Mesenchymal stem cell (in vitro differentiated cells and primary cell): Measurements from ENCODE around the gene PAFAH1B2.
"Not testable (repeated sequence)": the region's sequence is repeated elsewhere in the genome, so short reads cannot be mapped to it uniquely, and the experiment has no call there.

Source experiments
- DNase-seq: peaks from one replicate; pipeline ENCODE4 v3.0.0-alpha.2; 2013
- H2AFZ ChIP-seq: one replicate; pipeline ENCODE4 v1.6.1; 2013; ENCODE audit warnings: low read depth, mild to moderate bottlenecking, control low read depth, inconsistent platforms, low read length, moderate library complexity
- H2AK5ac ChIP-seq: 2 replicates; pipeline ENCODE4 v1.6.1; 2013; ENCODE audit warnings: low read length, moderate library complexity, mild to moderate bottlenecking, inconsistent platforms; ENCODE audit not compliant: severe bottlenecking
- H2BK120ac ChIP-seq: one replicate; pipeline ENCODE4 v1.6.1; 2013; ENCODE audit warnings: low read depth, mild to moderate bottlenecking, inconsistent platforms, low read length, moderate library complexity
- H2BK12ac ChIP-seq, 2 experiments: one replicate each; pipeline ENCODE4 v1.6.1; 2013; ENCODE audit warnings: inconsistent platforms in 2 of 2, low read length in 2 of 2, mild to moderate bottlenecking in 2 of 2, moderate library complexity in 2 of 2, control low read depth in 1 of 2
- H2BK15ac ChIP-seq: one replicate; pipeline ENCODE4 v1.6.1; 2013; ENCODE audit warnings: mild to moderate bottlenecking, low read depth, inconsistent platforms; ENCODE audit not compliant: poor library complexity, severe bottlenecking
- H2BK5ac ChIP-seq: 2 replicates; pipeline ENCODE4 v1.6.1; 2013; ENCODE audit warnings: low read depth, mild to moderate bottlenecking, low read length, control low read depth, inconsistent platforms; ENCODE audit not compliant: poor library complexity, severe bottlenecking
- H3K14ac ChIP-seq, 2 experiments: one replicate each; pipeline ENCODE4 v1.6.1; 2013; ENCODE audit warnings: inconsistent platforms in 2 of 2, low read length in 2 of 2, control low read depth in 1 of 2, mild to moderate bottlenecking in 1 of 2, moderate library complexity in 1 of 2
- H3K18ac ChIP-seq, 2 experiments: one replicate each; pipeline ENCODE4 v1.6.1; 2013; ENCODE audit warnings: inconsistent platforms in 2 of 2, low read length in 2 of 2, control low read depth in 1 of 2, low read depth in 1 of 2, mild to moderate bottlenecking in 1 of 2
- H3K23ac ChIP-seq, 2 experiments: one replicate each; pipeline ENCODE4 v1.6.1; 2013; ENCODE audit warnings: inconsistent platforms in 2 of 2, low read length in 2 of 2, mild to moderate bottlenecking in 2 of 2, moderate library complexity in 2 of 2, control low read depth in 1 of 2
- H3K27ac ChIP-seq: 2 replicates; pipeline ENCODE4 v1.5.1; 2013; ENCODE audit warnings: mild to moderate bottlenecking, moderate library complexity, low read length, control low read depth, inconsistent platforms; ENCODE audit not compliant: poor library complexity, severe bottlenecking
- H3K27me3 ChIP-seq, 2 experiments: 2 replicates each; pipeline versions ENCODE4 v1.6.1 to v1.7.0; 2013; ENCODE audit warnings: low read length in 2 of 2, mild to moderate bottlenecking in 2 of 2, moderate library complexity in 2 of 2, control low read depth in 1 of 2, inconsistent platforms in 1 of 2; ENCODE audit not compliant: control insufficient read depth in 1 of 2, insufficient read depth in 1 of 2
- H3K36me3 ChIP-seq, 2 experiments: 2 replicates each; pipeline versions ENCODE4 v1.6.1 to v1.7.0; 2013; ENCODE audit warnings: low read length in 2 of 2, control low read depth in 1 of 2, inconsistent platforms in 1 of 2, low read depth in 1 of 2, mild to moderate bottlenecking in 1 of 2; ENCODE audit not compliant: insufficient read depth in 2 of 2, control insufficient read depth in 1 of 2
- H3K4ac ChIP-seq, 2 experiments: one replicate each; pipeline ENCODE4 v1.6.1; 2013; ENCODE audit warnings: inconsistent platforms in 2 of 2, low read length in 2 of 2, mild to moderate bottlenecking in 2 of 2, moderate library complexity in 2 of 2, control low read depth in 1 of 2, low read depth in 1 of 2
- H3K4me1 ChIP-seq: 2 replicates; pipeline ENCODE4 v1.6.1; 2013; ENCODE audit warnings: low read depth, low read length, control low read depth; ENCODE audit not compliant: control insufficient read depth, insufficient read depth
- H3K4me2 ChIP-seq: 2 replicates; pipeline ENCODE4 v1.6.1; 2013; ENCODE audit warnings: low read length, mild to moderate bottlenecking, inconsistent platforms; ENCODE audit not compliant: poor library complexity, severe bottlenecking
- H3K4me3 ChIP-seq, 2 experiments: 2 replicates each; pipeline versions ENCODE4 v1.5.1 to v1.7.0; 2013; ENCODE audit warnings: low read length in 2 of 2, mild to moderate bottlenecking in 2 of 2, control low read depth in 1 of 2, low read depth in 1 of 2; ENCODE audit not compliant: insufficient read depth in 1 of 2
- H3K79me1 ChIP-seq: replicated peaks from 2 replicates; pipeline ENCODE4 v1.6.1; 2013; ENCODE audit warnings: mild to moderate bottlenecking, control low read depth, low read length, inconsistent platforms; ENCODE audit not compliant: poor library complexity, severe bottlenecking
- H3K9ac ChIP-seq: 2 replicates; pipeline ENCODE4 v1.7.0; 2013; ENCODE audit warnings: mild to moderate bottlenecking, low read length, moderate library complexity
- H3K9me3 ChIP-seq: 2 replicates; pipeline ENCODE4 v1.7.0; 2013; ENCODE audit warnings: mild to moderate bottlenecking, low read length; ENCODE audit not compliant: control insufficient read depth
- H4K8ac ChIP-seq: one replicate; pipeline ENCODE4 v1.6.1; 2013; ENCODE audit warnings: inconsistent platforms, mild to moderate bottlenecking, low read length, moderate library complexity
- H4K91ac ChIP-seq: one replicate; pipeline ENCODE4 v1.6.1; 2013; ENCODE audit warnings: mild to moderate bottlenecking, low read length, inconsistent platforms
- WGBS: methylation state at CpG from one replicate; pipeline ENCODE4 v1.1.7; 2013; ENCODE audit warnings: mixed read lengths; 5-methylcytosine and 5-hydroxymethylcytosine counted together

Gene PAFAH1B2

GRCh38 chr11:117127171-117127901 lies 16.8 kb upstream of the PAFAH1B2 start:
- Histone ChIP-seq H3K4me3 (no peak overlapping the region), H2BK5ac (no peak overlapping the region), H2BK12ac (no peak overlapping the region), H4K91ac (no peak overlapping the region), H3K4ac (no peak overlapping the region), H3K79me1 (no peaks in the 10 kb centered on the region), H3K18ac (no peak overlapping the region), H3K27ac (no peak overlapping the region), H3K27me3 (peaks cover 21% of the 10 kb centered on the region in 2 experiments), H2BK15ac (no peak overlapping the region), H3K9me3 (no peaks in the 10 kb centered on the region), H3K4me1 (no peaks in the 10 kb centered on the region), H3K36me3 (no peaks in the 10 kb centered on the region), H3K9ac (no peak overlapping the region), H2AK5ac (no peak overlapping the region), H4K8ac (no peak overlapping the region), H3K14ac (no peak overlapping the region), H2BK120ac (no peak overlapping the region), H3K23ac (no peak overlapping the region), H2AFZ (no peak overlapping the region), H3K4me2 (no peak overlapping the region)
- no peak for DNase-seq
- 73% methylated on average over 5 of the region's 6 CpGs for WGBS

GRCh38 chr11:117128289-117128688 lies 15.8 kb upstream of the PAFAH1B2 start:
- Histone ChIP-seq H3K27me3 (peaks cover 16 to 24% of the 10 kb centered on the region in 2 experiments), H4K91ac (no peak overlapping the region), H3K27ac (no peak overlapping the region), H3K4me3 (no peak overlapping the region), H2BK15ac (no peak overlapping the region), H3K4ac (no peak overlapping the region), H2AK5ac (no peak overlapping the region), H3K79me1 (no peaks in the 10 kb centered on the region), H2BK5ac (no peak overlapping the region), H3K14ac (no peak overlapping the region), H3K36me3 (no peaks in the 10 kb centered on the region), H2AFZ (no peak overlapping the region), H3K23ac (no peak overlapping the region), H3K9ac (no peak overlapping the region), H3K9me3 (no peaks in the 10 kb centered on the region), H3K4me2 (no peak overlapping the region), H3K4me1 (no peaks in the 10 kb centered on the region), H2BK120ac (no peak overlapping the region), H2BK12ac (no peak overlapping the region), H3K18ac (no peak overlapping the region), H4K8ac (no peak overlapping the region)
- no peak for DNase-seq
- 76% methylated on average over 3 of the region's 4 CpGs for WGBS

- peaks cover 11 to 24% of the 10 kb centered on the region in 2 experiments for H3K27me3 ChIP-seq
- not testable (repeated sequence) for H3K9ac ChIP-seq, DNase-seq, H3K14ac ChIP-seq, H2BK12ac ChIP-seq, H2BK15ac ChIP-seq, H2AK5ac ChIP-seq, H2BK5ac ChIP-seq, H4K8ac ChIP-seq, H3K9me3 ChIP-seq, H3K4me2 ChIP-seq, H3K18ac ChIP-seq, H3K4me1 ChIP-seq, H3K79me1 ChIP-seq, H3K23ac ChIP-seq, H2BK120ac ChIP-seq, H3K4ac ChIP-seq, H4K91ac ChIP-seq, H2AFZ ChIP-seq, H3K36me3 ChIP-seq, H3K27ac ChIP-seq, H3K4me3 ChIP-seq
- WGBS = 94% methylated on average over 5 of the region's 7 CpGs
Observed at GRCh38 chr11:117130396-117130795, 13.7 kb upstream of the PAFAH1B2 start.

- Histone ChIP-seq H3K23ac (no peak overlapping the region), H3K4ac (no peak overlapping the region), H2BK12ac (no peak overlapping the region), H3K79me1 (no peaks in the 10 kb centered on the region), H3K9me3 (no peaks in the 10 kb centered on the region), H3K18ac (no peak overlapping the region), H2BK120ac (no peak overlapping the region), H3K27ac (no peak overlapping the region), H3K14ac (no peak overlapping the region), H2AFZ (no peak overlapping the region), H4K91ac (no peak overlapping the region), H3K9ac (no peak overlapping the region), H3K4me3 (no peak overlapping the region), H3K4me2 (no peak overlapping the region), H2BK5ac (no peak overlapping the region), H2AK5ac (no peak overlapping the region), H3K27me3 (peaks cover 11 to 24% of the 10 kb centered on the region in 2 experiments), H4K8ac (no peak overlapping the region), H2BK15ac (no peak overlapping the region), H3K36me3 (no peaks in the 10 kb centered on the region), H3K4me1 (no peaks in the 10 kb centered on the region)
- DNase-seq = no peak
- WGBS = 98% methylated on average over 7 of the region's 7 CpGs
Observed at GRCh38 chr11:117130879-117131278, 13.2 kb upstream of the PAFAH1B2 start.
